Vagina (tissue), 2 donors: Measurements from ENCODE around the gene FHIT.

Experiments used
- POLR2A ChIP-seq, 2 donors: fragments of 450-650 bp; IDR thresholded peaks; one replicate each; pipeline ENCODE4 v1.6.1; 2017; ENCODE audit warnings: antibody characterized with exemption in 2 of 2, mild to moderate bottlenecking in 2 of 2, moderate library complexity in 2 of 2
- POLR2AphosphoS5 ChIP-seq, 2 donors: sonication (generic); formaldehyde crosslinking; IDR thresholded peaks; one replicate each; pipeline ENCODE4 v1.9.0; 2017; ENCODE audit warnings: antibody characterized with exemption in 2 of 2, mild to moderate bottlenecking in 2 of 2, low read depth in 1 of 2; ENCODE audit not compliant: insufficient read depth in 1 of 2
- TF ChIP-seq, protein P1 (sequence below), 3 experiments: fragments of 450-650 bp in 2 of 3; fragments of 200-600 bp in 1 of 3; sonication (generic) in 1 of 3; IDR thresholded peaks; one replicate each; pipeline ENCODE4 v1.5.1; 2017 to 2019; ENCODE audit warnings: antibody characterized with exemption in 3 of 3, mild to moderate bottlenecking in 2 of 3, moderate library complexity in 2 of 3

- TF ChIP-seq, protein P1, sequence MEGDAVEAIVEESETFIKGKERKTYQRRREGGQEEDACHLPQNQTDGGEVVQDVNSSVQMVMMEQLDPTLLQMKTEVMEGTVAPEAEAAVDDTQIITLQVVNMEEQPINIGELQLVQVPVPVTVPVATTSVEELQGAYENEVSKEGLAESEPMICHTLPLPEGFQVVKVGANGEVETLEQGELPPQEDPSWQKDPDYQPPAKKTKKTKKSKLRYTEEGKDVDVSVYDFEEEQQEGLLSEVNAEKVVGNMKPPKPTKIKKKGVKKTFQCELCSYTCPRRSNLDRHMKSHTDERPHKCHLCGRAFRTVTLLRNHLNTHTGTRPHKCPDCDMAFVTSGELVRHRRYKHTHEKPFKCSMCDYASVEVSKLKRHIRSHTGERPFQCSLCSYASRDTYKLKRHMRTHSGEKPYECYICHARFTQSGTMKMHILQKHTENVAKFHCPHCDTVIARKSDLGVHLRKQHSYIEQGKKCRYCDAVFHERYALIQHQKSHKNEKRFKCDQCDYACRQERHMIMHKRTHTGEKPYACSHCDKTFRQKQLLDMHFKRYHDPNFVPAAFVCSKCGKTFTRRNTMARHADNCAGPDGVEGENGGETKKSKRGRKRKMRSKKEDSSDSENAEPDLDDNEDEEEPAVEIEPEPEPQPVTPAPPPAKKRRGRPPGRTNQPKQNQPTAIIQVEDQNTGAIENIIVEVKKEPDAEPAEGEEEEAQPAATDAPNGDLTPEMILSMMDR (IDR thresholded peaks at IDR 0.05) = no peak
- TF ChIP-seq POLR2A (IDR thresholded peaks at IDR 0.05) (no peak), POLR2AphosphoS5 (IDR thresholded peaks at IDR 0.05; ENCODE audit: insufficient read depth in 1 of 2, low read depth in 1 of 2) (no peak)
Observed at GRCh38 chr3:60445446-60445845, 805.8 kb downstream of the FHIT start.
